ENCODE measurements around the gene FBXL13.
"Not testable (repeated sequence)": the region's sequence is repeated elsewhere in the genome, so short reads cannot be mapped to it uniquely, and the experiment has no call there.

The FBXL13 gene

DNA sequence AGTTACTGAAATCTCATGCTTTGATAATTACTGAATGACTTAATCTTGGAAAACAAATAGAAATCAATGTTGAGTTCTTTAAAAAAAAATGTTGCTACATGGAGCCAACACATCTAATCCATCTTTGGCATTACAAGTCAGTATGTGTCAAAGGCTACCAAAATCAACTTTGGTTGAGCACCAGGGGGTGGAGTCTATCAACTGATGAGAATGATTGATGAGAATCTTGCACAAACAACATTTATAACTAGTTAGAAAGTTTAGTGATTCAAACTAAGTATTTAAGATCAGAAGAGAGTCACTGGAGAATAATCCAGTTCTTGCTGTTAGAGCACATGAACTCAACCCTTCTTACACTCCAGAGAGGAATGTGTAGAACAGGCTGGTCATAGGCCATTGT lies 232.3 kb downstream of the FBXL13 start:
- DNase-seq, result no peak

DNA sequence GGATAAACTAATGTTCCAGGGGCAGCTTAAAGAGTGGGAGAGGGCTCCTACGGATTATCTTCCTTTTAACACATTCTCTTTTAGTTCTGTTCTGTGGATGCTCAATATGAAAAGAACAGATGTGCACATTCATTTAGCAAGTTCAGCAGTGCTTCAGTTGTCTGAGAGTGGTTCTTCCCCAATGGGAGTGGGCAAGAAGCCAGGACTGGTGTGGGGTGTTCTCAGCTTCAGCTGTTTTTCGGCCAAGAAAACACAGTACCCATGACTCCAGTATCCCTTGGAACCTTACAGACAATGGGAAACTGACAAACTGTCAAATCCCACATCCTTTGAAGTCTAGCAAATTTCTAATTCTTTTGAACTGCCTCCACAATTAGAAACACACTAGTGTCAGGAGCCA lies 233.3 kb downstream of the FBXL13 start:
- DNase-seq, result no peak

DNA sequence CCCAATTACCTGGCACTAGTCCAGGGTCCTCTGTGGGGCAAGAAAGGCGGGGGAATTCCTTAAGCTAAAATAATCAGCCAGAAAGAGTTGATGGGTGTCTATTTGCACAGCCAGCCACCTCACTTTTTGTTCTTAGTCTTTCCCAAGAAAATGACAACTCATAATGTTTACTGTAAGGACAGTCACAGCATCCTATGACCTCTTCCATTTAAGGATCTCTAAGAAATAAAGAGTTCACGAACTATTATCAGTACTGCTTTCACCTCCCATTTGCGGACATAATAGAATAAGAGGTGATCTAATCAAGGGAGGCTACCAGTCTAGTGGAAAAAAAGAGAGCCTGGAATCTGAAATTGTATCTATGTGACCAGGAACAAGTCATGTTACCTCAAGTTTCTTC lies 234.2 kb downstream of the FBXL13 start:
- DNase-seq, result no peak

DNA sequence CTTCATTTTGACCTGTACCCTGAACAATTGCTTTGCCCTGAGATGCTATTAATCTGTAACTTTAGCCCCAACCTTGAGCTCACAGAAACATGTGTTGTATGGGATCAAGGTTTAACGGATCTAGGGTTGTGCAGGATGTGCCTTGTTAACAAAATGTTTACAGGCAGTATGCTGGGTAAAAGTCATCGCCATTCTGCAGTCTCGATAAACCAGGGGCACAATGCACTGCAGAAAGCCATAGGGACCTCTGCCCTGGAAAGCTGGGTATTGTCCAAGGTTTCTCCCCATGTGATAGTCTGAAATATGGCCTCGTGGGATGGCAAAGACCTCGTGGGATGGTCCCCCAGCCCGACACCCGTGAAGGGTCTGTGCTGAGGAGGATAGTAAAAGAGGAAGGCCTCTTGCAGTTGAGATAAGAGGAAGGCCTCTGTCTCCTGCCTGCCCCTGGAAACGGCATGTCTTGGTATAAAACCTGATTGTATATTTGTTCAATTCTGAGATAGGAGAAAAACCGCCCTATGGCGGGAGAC lies 236.0 kb downstream of the FBXL13 start:
- not testable (repeated sequence) for DNase-seq

DNA sequence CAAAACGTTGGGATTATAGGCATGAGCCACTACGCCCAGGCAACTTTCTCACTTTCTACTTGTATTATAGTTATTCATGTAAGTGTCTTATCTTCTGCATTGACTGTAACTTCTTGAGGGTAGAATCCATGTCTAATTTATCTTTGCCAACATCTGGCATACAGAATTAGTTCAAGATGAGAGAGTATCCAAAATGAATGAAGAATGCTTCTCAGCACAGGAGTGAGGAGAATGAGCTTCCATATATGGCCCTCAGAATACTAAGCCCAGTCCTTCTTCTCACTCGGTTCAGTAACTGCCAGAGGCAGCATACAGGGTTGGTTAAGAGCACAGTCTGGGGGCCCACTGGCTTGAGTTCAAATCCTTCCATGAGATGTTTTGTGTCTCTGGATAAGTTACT lies 236.8 kb downstream of the FBXL13 start:
- no peak for DNase-seq

DNA sequence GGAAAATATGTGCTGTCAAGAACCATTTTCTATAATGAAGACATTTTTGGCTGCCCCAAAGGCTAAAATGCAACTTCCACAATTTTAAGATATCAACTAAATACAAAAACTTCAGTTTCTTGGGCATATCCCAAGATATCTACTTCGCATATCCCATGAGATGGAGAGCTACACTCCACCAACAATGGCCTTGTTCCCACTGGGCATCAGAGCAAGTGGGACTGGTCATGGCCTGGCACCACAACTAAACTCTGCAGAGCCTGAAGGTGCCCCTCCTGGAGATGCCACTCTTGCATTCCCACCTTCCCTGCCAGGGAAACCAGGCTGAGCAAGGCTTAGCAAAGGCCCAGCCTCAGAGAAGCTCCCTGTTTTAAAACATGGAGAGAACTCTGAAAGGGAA lies 237.6 kb downstream of the FBXL13 start:
- DNase-seq, result no peak

DNA sequence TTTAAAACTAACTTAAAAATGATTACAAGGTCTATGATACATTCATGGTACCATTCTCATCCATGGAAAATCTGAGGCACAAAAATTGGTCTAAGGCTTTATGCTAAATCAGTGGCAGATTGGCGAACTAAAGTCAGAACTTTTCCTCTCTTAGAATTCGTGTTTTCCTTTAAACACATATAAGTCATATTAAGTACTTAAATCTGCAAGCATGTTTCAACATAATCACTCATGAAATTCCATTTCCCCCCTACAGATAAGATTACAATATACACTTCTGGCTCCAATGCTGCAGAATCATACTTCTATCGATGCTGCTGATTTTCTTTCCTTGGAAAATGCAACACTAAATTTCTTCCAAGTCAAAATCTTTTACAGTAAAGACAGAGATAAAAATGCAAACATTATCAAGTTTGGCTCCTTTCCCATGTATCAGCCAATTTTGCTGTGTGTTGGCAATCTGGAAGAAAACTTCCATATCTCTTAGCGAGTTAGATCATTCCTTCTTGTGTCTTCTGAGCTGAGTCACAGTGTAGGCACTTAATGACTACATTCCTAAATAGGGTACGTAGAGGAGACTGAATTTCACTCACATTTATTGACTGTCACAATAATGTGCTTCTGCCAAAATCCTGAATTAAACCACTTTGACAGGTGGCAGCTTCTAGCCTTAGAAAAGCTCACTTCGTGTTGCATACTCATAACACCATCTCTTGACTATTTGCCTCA lies 238.2 kb downstream of the FBXL13 start:
- no peak for DNase-seq

DNA sequence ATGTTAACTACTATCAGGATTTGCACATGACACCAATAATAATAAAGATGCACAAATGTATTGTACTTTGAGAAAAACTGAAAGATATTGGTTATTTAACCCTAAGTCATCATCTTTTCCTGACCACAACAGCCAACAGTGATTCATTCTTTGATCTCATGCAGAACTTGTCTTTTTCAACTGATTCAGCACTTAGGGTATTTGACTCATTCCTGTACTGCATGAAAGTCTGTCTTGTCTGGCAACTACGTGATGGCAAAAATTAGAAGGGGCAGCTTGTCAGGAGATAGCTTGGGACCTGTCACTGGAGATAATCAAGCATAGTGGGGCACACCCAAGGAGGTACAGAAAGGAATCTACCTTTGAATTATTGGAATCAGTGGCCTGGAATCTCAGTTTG lies 239.6 kb downstream of the FBXL13 start:
- DNase-seq, result no peak

DNA sequence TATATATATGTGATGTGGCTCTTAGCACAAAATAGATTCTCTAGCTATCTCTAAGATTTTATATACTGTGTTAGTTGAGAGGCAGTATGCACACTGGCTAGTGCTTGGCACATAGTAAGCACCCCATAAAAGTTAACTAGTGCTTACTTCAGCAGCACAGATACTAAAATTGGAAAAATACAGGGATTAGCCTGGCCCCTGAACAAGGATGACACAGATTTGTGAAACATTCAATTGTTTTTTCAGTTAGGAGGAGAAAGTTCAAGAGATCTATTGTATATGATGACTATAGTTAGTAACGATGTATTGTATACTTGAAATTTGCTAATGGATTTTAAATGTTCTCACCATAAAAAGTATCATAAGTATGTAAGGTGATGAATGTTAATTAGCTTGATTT lies 240.1 kb downstream of the FBXL13 start:
- no peak for DNase-seq

DNA sequence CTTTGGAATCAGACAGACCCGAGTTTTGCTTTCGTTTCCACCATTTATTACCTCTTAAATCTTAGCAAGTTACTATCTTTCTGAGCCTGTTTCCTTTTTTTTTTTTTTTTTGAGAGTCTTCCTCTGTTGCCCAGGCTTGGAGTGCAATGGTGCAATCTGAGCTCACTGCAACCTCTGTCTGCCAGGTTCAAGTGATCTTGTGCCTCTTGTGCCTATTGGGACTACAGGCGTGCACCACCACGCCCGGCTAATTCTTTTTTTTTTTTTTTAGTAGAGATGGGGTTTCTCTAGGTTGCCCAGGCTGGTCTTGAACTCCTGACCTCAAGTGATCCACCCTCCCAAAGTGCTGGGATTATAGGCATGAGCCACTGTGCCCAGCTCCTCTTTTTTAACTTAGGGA lies 241.3 kb downstream of the FBXL13 start:
- DNase-seq, result no peak

DNA sequence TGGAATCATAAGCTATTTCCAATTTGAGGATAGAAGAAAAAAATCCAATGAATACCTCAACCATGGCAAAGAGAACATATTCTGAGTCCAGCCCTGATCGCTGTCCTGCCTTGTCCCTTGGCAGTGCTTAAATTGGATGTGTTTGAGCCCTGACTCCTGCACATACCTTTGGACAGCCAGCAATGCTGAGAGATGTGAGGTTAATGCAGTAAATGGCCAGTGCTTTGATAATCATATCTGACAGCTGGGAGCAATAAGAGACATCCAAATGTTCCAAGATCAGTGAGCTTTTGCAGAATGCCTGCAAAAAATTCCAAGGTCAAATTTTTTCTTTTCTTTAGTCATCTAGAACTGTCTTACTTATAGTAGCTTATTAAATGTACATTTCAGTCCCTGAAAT lies 241.9 kb downstream of the FBXL13 start:
- DNase-seq, result no peak

DNA sequence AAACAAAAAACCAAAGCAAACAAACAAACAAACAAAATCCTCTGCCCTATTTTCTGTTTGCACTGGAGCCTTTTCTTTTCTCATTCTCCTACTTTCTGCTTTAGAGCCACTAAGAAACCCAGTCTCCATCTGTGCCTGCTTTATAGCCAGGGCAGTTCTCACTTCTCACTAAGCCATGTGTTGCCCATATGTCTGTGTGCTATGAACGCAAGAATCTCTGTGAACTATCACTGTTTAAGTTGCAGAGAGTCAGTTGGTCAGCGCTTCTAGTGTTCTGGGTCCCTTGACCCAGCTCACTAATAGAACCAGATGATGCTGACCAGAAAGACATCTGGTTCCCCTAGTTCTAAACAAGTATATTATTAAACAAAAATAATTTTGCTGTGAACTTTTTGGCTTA lies 244.4 kb downstream of the FBXL13 start:
- no peak for DNase-seq

DNA sequence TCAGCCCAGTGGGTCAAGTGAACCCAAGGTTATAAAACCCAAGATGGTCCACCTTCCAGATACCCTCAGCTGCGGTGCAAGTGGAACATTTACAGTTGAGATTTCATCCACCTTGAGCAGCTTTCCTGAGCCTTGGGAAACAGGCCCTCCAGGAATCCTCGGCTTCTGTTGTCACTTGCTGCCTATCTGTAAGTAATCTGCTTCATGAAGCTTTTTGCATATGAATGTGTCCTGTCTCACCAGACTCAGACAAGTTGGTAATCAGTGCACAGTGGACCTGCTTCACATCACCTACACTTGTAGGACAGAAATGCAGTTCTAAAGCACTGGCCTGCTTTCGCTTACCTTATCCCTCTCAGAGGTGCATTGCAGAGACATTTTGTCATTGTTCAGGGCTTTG lies 245.5 kb downstream of the FBXL13 start:
- no peak for DNase-seq

DNA sequence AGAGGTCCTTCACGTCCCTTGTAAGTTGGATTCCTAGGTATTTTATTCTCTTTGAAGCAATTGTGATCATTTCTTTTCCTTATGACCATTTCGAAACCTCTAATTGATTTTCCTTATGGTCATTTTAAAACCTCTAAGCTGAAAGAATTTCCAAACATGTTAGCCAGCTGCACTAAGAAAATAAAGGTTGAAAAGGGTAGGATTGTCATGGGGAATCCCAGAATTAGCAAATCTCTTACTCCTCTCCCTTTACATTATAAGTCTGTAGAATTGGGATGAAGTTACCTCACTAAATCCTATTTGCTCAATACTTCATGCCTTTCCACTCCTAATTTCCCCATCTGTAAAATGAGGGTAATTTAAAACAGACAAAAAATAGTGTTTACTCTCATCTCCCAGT lies 246.3 kb downstream of the FBXL13 start:
- no peak for DNase-seq

DNA sequence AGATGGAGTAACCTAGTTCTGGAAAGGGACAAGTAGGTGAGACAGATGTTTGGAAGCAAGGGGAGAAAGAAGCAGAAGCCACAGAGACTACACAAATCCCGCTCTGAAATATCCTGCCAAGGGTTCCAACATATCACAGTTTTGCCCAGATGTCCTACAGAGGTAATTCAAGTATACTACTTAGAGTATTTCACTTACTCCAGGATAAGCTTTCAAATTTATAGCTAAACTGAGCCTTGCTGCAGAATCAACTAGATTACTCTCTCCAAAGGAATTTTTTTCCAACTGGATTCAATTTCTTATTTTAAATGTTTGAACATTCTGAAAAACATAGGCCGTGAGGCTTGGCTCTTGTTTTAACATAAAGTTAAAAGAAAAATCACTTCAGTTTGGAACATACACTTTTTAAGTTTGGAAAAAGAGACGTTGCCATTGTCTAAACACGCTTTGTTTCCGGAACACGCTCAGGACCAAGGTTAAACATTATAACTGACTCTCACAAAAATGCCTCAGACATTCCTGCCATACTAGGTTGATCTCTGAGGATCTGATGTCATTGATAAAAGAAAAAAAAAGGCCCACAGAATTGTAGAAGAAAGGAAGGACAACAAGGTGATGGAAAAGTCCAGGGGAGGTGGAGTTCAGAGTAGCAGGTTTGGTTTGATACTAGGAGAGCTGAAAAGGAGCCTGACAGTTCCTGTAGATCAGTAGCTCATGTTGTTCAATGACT lies 251.0 kb downstream of the FBXL13 start:
- DNase-seq, result no peak

DNA sequence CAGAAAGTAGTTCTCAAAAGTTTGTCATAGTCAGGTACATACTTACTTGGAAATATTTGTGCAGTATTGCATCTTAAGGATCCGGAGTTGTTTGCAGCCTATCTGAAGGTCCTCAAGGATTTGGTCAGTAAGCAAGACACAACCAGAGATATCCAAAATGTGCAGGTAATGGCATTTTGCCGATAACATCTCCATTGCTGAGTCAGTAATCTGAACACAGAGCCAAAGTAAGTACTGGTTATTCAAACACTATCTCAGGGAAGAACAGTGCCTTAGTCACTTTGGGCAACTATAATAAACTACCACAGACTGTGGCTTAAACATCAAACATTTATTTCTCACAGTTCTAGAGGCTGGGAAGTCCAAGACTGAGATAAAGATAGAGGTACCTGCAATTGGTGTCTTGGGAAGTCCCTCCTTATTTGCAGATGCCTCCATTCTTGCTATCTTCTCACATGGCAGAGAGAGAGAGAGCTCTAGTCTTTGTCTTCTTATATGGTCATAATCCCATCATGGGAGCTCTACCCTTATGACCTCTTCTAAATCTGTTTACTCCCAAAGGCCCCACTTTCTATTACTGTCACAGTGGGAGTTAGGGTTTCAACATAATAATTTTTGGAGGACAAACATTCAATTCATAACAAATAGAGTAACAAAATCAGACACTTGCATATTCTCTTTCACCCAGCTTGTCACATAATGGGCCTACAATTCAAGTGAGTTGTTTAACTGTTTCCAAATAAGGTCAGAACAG lies 252.4 kb downstream of the FBXL13 start:
- DNase-seq, result no peak

DNA sequence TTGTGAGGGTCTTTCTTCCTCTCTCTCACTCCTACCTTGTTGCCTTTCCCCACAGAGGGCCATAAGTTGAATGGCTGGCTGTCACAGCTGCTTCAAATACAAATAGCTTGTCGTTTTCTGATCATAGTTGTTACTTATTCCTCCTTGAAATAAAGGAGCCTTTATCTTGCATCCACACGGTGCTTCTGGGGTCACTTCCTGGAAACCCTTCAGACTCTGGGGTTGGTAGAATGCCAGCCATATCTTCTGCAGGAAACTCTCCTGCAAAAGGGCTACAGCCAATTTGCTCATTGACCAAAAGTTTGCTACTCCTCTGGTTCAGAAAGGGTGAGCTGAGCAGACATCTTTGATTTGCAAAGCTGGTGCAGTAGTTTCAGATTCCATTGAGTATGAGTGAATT lies 255.4 kb downstream of the FBXL13 start:
- no peak for DNase-seq

DNA sequence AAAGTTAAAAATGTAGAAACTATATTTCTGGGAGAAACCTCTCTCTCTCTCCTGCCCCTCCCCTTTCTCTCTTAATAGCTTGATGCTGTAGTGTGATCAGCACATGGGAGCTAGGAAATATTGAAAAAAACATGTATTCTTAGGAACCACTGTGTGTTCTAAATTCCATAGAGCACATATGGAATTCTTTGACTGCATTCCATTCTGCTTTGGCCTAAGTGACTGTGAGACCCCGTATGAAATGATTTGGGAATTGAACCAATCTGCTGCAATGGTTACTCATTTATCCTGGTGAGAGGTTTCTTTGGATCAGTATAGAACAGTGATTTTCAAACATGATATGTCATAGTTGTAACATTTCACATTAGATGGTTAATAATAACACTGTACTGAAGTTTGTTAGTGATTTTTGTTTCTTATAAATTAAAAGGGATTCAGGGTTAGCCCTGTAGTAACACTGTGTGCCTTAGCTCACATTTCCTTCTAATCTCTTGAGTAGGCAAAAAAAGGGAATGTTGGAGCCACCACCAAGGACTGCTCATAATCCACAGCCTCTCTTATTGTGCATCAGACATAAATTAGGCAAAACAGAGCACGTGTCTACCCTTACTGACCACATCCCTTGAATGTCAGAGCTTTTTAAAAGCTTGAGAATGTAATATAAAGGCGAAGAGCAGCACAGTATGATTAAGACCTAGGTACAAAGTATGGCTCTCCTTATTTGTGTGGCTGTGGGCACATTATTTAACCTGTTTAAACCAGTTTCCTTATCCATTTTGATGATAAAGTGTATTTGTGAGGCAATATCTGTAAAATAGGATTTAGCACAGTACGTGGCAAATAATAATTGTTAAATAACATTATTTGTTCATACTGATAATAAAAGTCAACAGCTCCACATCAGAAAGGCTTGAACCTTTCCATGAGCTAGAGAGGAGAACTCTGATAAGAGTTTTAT lies 256.7 kb downstream of the FBXL13 start:
- DNase-seq, result no peak

DNA sequence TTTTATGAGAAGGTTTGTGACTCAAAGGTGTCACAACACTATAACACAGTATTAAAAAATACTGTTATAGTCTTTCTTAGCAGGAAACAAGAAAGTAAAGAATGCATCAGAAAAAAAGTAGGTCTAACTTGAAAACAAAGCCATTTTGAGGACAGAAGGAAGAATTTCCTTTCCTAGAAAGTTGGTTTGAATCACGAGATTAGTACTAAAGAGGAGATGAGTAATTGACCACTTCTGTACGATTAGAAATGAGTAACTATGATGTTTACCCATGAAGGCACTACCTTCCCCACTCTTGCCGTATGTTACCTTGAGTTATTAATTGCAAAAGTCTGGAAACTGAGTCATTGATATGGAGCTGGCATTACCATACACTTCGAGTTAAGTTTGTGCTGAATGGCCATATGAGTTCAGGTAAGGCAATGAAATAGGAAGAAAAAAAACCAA lies 260.5 kb downstream of the FBXL13 start:
- DNase-seq, result no peak

DNA sequence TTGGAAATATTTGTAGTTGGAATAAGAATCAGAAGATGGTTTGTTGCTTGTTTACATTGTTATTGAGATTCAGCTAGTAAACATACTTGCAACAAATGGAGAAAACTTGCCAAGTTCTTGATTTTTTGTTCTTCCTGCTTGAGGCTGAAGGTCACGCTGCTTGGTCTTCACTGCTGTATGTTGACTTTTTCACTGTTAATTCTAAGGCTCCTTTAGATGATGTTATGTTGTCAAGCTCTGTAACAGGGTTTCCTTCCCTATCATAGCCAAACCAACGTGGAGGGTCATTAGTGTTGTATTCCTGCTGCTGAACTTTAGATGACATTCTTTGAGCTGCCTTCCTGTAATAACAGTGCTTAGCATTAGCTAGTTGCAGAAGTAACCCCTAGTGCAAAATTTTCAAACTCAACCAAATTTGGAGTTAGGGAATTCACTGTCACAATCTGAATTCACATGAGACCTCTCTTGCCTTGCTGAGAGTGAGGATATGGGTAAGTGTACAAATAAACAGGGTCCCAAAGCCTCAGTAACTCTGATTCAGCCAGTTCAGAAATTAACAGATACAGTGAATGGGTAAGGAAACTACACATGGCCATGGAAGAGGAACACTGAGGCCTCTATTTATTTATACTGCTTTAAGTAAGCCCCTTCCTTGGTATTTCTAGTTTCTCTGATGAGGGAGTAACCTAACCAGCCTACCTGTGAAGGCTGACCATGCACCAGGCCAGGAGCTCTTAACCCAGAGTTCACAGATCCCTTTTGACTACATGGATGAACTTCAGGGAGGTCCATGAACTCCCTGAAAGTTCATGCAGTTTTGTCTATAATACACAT lies 261.2 kb downstream of the FBXL13 start:
- no peak for DNase-seq

DNA sequence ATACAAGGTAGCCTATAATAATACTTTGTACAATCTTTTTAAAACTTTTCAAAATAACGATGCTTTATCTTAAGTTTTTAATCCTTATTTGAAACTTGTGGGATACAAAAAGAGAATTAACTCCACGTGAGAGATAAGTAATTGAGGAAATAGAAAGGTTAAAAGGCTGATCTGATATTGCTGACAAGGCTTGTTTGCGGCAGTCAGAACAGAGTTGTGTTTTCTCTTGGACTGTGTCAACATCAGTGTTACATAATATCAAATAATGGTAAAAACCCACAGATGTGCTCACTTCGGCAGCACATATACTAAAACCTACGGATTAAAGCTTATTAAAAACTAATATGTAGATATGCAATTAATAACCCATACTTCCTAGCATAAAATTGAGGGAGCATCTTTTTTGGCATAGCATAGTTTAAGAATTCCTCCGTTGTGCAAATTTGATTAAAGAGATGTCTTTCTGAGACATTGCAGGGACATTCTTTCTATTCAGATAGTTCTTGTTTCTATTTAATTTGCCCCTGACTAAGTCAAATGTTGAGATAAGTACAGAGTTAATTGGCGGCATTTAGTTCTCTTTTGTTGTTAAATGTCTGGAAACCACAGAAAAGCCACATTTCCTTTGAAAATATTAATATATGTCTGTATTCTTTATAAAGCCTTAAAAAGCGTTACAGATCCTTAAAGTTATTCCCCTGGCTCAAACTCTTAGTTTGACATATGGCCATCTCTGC lies 262.5 kb downstream of the FBXL13 start:
- DNase-seq, result no peak

All from midbrain (tissue), 1 donor.